GM06990 (cell line): ENCODE results near the gene MBLAC1.
"Not testable (repeated sequence)": the region's sequence is repeated elsewhere in the genome, so short reads cannot be mapped to it uniquely, and the experiment has no call there.

Source experiments
- DNase-seq: peaks from one replicate; pipeline ENCODE4 v3.0.0-alpha.2; 2011; ENCODE audit not compliant: insufficient read length; ENCODE audit errors: extremely low read depth
- H3K27me3 ChIP-seq: replicated peaks from 2 replicates; pipeline ENCODE4 v1.6.0; 2011; ENCODE audit warnings: low read length; ENCODE audit not compliant: control insufficient read depth, insufficient read depth
- H3K36me3 ChIP-seq: 2 replicates; pipeline ENCODE4 v1.5.1; 2011; ENCODE audit warnings: low read length; ENCODE audit not compliant: control insufficient read depth, insufficient read depth
- H3K4me3 ChIP-seq: replicated peaks from 2 replicates; pipeline ENCODE4 v1.5.1; 2011; ENCODE audit warnings: low read depth, mild to moderate bottlenecking, control low read depth, low read length
- CTCF ChIP-seq: IDR thresholded peaks from 2 replicates; pipeline ENCODE4 v1.5.1; 2011; ENCODE audit warnings: low read length, control low read depth, mild to moderate bottlenecking, inconsistent platforms; ENCODE audit not compliant: insufficient read depth, poor library complexity, severe bottlenecking

Gene MBLAC1

GRCh38 chr7:100128637-100128963 is 1.8 kb downstream of the MBLAC1 start:
- Histone ChIP-seq H3K4me3 (no peak overlapping the region), H3K36me3 (no peaks in the 10 kb centered on the region), H3K27me3 (no peaks in the 10 kb centered on the region)
- TF ChIP-seq CTCF, result no peak
- DNase-seq, result no peak

GRCh38 chr7:100130220-100130607 is 3.4 kb downstream of the MBLAC1 start:
- not testable (repeated sequence) for H3K27me3 ChIP-seq, DNase-seq, H3K4me3 ChIP-seq, H3K36me3 ChIP-seq

- peak; percentile 63 for DNase-seq
- Histone ChIP-seq H3K4me3 (no peak overlapping the region), H3K36me3 (no peaks in the 10 kb centered on the region), H3K27me3 (no peaks in the 10 kb centered on the region)
- TF ChIP-seq CTCF, result peak; percentile 81
Measured at GRCh38 chr7:100130608-100131453, 4.1 kb downstream of the MBLAC1 start.

GRCh38 chr7:100132126-100132525 is 5.4 kb downstream of the MBLAC1 start:
- Histone ChIP-seq H3K4me3 (no peak overlapping the region), H3K27me3 (no peaks in the 10 kb centered on the region), H3K36me3 (no peaks in the 10 kb centered on the region)
- TF ChIP-seq CTCF, result no peak
- no peak for DNase-seq

- H3K36me3 ChIP-seq, result no peaks in the 10 kb centered on the region
- TF ChIP-seq CTCF, result peak; percentile 94
- DNase-seq, result no peak
- no peaks in the 10 kb centered on the region for H3K27me3 ChIP-seq
- H3K4me3 ChIP-seq, result no peak overlapping the region
Measured at GRCh38 chr7:100132697-100133151, 6.0 kb downstream of the MBLAC1 start.

- no peak for TF ChIP-seq CTCF
- Histone ChIP-seq H3K27me3 (no peaks in the 10 kb centered on the region), H3K36me3 (no peaks in the 10 kb centered on the region), H3K4me3 (no peak overlapping the region)
- no peak for DNase-seq
Measured at GRCh38 chr7:100137851-100138760, 11.3 kb downstream of the MBLAC1 start.
